ENCODE results near the gene TRA2A.
"Not testable (repeated sequence)": the region's sequence is repeated elsewhere in the genome, so short reads cannot be mapped to it uniquely, and the experiment has no call there.

TRA2A gene

GRCh38 chr7:23532490-23533237 lies 883 bp upstream of the TRA2A start:
- H3K9ac ChIP-seq (ENCODE audit: low read length): peak overlapping the region; percentile 100
- H3K27ac ChIP-seq (ENCODE audit: low read depth, low read length): no peak overlapping the region
- H3K4me3 ChIP-seq (ENCODE audit: low read depth, low read length): peak overlapping the region; percentile 96

GRCh38 chr7:23531050-23531793 lies 559 bp downstream of the TRA2A start:
- Histone ChIP-seq H3K4me1 (ENCODE audit: control insufficient read depth, insufficient read depth, low read length) (peaks cover 16% of the 10 kb centered on the region), H3K27ac (ENCODE audit: low read depth, low read length) (peak overlapping the region; percentile 100), H3K4me3 (ENCODE audit: low read depth, low read length) (peak overlapping the region; percentile 96), H3K9me3 (ENCODE audit: control insufficient read depth, insufficient read depth, low read depth, low read length) (no peaks in the 10 kb centered on the region), H3K36me3 (ENCODE audit: control insufficient read depth, insufficient read depth, low read length) (0 out of 2 replicates have a peak, but pooled peaks cover 6% of the 10 kb centered on the region), H3K27me3 (ENCODE audit: control insufficient read depth, insufficient read depth, low read length) (no peaks in the 10 kb centered on the region), H3K9ac (ENCODE audit: low read length) (peak overlapping the region; percentile 100)

More at GRCh38 chr7:23532490-23533237, 883 bp upstream of the TRA2A start:
- Histone ChIP-seq H3K9me3 (ENCODE audit: control insufficient read depth, insufficient read depth, low read depth, low read length) (no peaks in the 10 kb centered on the region), H3K36me3 (ENCODE audit: control insufficient read depth, insufficient read depth, low read length) (0 out of 2 replicates have a peak, but pooled peaks cover 2% of the 10 kb centered on the region), H3K4me1 (ENCODE audit: control insufficient read depth, insufficient read depth, low read length) (peaks cover 11% of the 10 kb centered on the region), H3K27me3 (ENCODE audit: control insufficient read depth, insufficient read depth, low read length) (no peaks in the 10 kb centered on the region)

GRCh38 chr7:23530405-23530804 lies 1.4 kb downstream of the TRA2A start:
- Histone ChIP-seq H3K27ac (ENCODE audit: low read depth, low read length) (peak overlapping the region; percentile 100; the same call in 1 of the 2 replicates), H3K4me1 (ENCODE audit: control insufficient read depth, insufficient read depth, low read length) (peaks cover 16% of the 10 kb centered on the region), H3K4me3 (ENCODE audit: low read depth, low read length) (peak overlapping the region; percentile 96), H3K9ac (ENCODE audit: low read length) (peak overlapping the region; percentile 100), H3K9me3 (ENCODE audit: control insufficient read depth, insufficient read depth, low read depth, low read length) (no peaks in the 10 kb centered on the region), H3K27me3 (ENCODE audit: control insufficient read depth, insufficient read depth, low read length) (no peaks in the 10 kb centered on the region), H3K36me3 (ENCODE audit: control insufficient read depth, insufficient read depth, low read length) (peaks cover 12% of the 10 kb centered on the region; the same call in 1 of the 2 replicates)

GRCh38 chr7:23529262-23529859 lies 2.4 kb downstream of the TRA2A start:
- Histone ChIP-seq H3K27ac (ENCODE audit: low read depth, low read length) (no peak overlapping the region), H3K27me3 (ENCODE audit: control insufficient read depth, insufficient read depth, low read length) (no peaks in the 10 kb centered on the region), H3K36me3 (ENCODE audit: control insufficient read depth, insufficient read depth, low read length) (peaks cover 12% of the 10 kb centered on the region; the same call in 1 of the 2 replicates), H3K9ac (ENCODE audit: low read length) (no peak overlapping the region), H3K4me1 (ENCODE audit: control insufficient read depth, insufficient read depth, low read length) (peaks cover 16% of the 10 kb centered on the region), H3K4me3 (ENCODE audit: low read depth, low read length) (peak overlapping the region; percentile 96), H3K9me3 (ENCODE audit: control insufficient read depth, insufficient read depth, low read depth, low read length) (no peaks in the 10 kb centered on the region)

- Histone ChIP-seq H3K36me3 (ENCODE audit: control insufficient read depth, insufficient read depth, low read length) (peaks cover 27% of the 10 kb centered on the region), H3K4me1 (ENCODE audit: control insufficient read depth, insufficient read depth, low read length) (peaks cover 12% of the 10 kb centered on the region)
- H3K4me3 ChIP-seq (ENCODE audit: low read depth, low read length); H3K27ac ChIP-seq (ENCODE audit: low read depth, low read length); H3K9me3 ChIP-seq (ENCODE audit: control insufficient read depth, insufficient read depth, low read depth, low read length); H3K27me3 ChIP-seq (ENCODE audit: control insufficient read depth, insufficient read depth, low read length); H3K9ac ChIP-seq (ENCODE audit: low read length): not testable (repeated sequence)
Measured at GRCh38 chr7:23525611-23526010, 6.2 kb downstream of the TRA2A start.

GRCh38 chr7:23524473-23524872 lies 7.3 kb downstream of the TRA2A start:
- no peaks in the 10 kb centered on the region for H3K27me3 ChIP-seq (ENCODE audit: control insufficient read depth, insufficient read depth, low read length)
- no peaks in the 10 kb centered on the region for H3K9me3 ChIP-seq (ENCODE audit: control insufficient read depth, insufficient read depth, low read depth, low read length)
- no peak overlapping the region for H3K27ac ChIP-seq (ENCODE audit: low read depth, low read length)
- H3K36me3 ChIP-seq (ENCODE audit: control insufficient read depth, insufficient read depth, low read length): peaks cover 38% of the 10 kb centered on the region
- no peak overlapping the region for H3K9ac ChIP-seq (ENCODE audit: low read length)
- no peak overlapping the region for H3K4me3 ChIP-seq (ENCODE audit: low read depth, low read length)
- H3K4me1 ChIP-seq (ENCODE audit: control insufficient read depth, insufficient read depth, low read length): peaks cover 12% of the 10 kb centered on the region

GRCh38 chr7:23523486-23524075 lies 8.2 kb downstream of the TRA2A start:
- Histone ChIP-seq H3K9me3 (ENCODE audit: control insufficient read depth, insufficient read depth, low read depth, low read length) (no peaks in the 10 kb centered on the region), H3K36me3 (ENCODE audit: control insufficient read depth, insufficient read depth, low read length) (peaks cover 47% of the 10 kb centered on the region), H3K27me3 (ENCODE audit: control insufficient read depth, insufficient read depth, low read length) (no peaks in the 10 kb centered on the region), H3K9ac (ENCODE audit: low read length) (no peak overlapping the region), H3K4me1 (ENCODE audit: control insufficient read depth, insufficient read depth, low read length) (peaks cover 6% of the 10 kb centered on the region), H3K4me3 (ENCODE audit: low read depth, low read length) (no peak overlapping the region), H3K27ac (ENCODE audit: low read depth, low read length) (no peak overlapping the region)

- Histone ChIP-seq H3K36me3 (ENCODE audit: control insufficient read depth, insufficient read depth, low read length) (peaks cover 68% of the 10 kb centered on the region), H3K9ac (ENCODE audit: low read length) (no peak overlapping the region), H3K9me3 (ENCODE audit: control insufficient read depth, insufficient read depth, low read depth, low read length) (no peaks in the 10 kb centered on the region), H3K4me1 (ENCODE audit: control insufficient read depth, insufficient read depth, low read length) (no peaks in the 10 kb centered on the region), H3K4me3 (ENCODE audit: low read depth, low read length) (no peak overlapping the region), H3K27me3 (ENCODE audit: control insufficient read depth, insufficient read depth, low read length) (no peaks in the 10 kb centered on the region), H3K27ac (ENCODE audit: low read depth, low read length) (no peak overlapping the region)
Measured at GRCh38 chr7:23520582-23520981, 11.2 kb downstream of the TRA2A start.

- peaks cover 95% of the 10 kb centered on the region for H3K36me3 ChIP-seq (ENCODE audit: control insufficient read depth, insufficient read depth, low read length)
- H3K27me3 ChIP-seq (ENCODE audit: control insufficient read depth, insufficient read depth, low read length): no peaks in the 10 kb centered on the region
- H3K27ac ChIP-seq (ENCODE audit: low read depth, low read length): no peak overlapping the region
- no peak overlapping the region for H3K9ac ChIP-seq (ENCODE audit: low read length)
- H3K4me1 ChIP-seq (ENCODE audit: control insufficient read depth, insufficient read depth, low read length): no peaks in the 10 kb centered on the region
- H3K4me3 ChIP-seq (ENCODE audit: low read depth, low read length): no peak overlapping the region
- H3K9me3 ChIP-seq (ENCODE audit: control insufficient read depth, insufficient read depth, low read depth, low read length): no peaks in the 10 kb centered on the region
Measured at GRCh38 chr7:23514755-23515154, 17.0 kb downstream of the TRA2A start.

GRCh38 chr7:23513746-23514145 lies 18.0 kb downstream of the TRA2A start:
- peaks cover 94% of the 10 kb centered on the region for H3K36me3 ChIP-seq (ENCODE audit: control insufficient read depth, insufficient read depth, low read length)

More at GRCh38 chr7:23513746-23514145, 18.0 kb downstream of the TRA2A start:
- not testable (repeated sequence) for H3K4me1 ChIP-seq (ENCODE audit: control insufficient read depth, insufficient read depth, low read length); H3K27ac ChIP-seq (ENCODE audit: low read depth, low read length); H3K9me3 ChIP-seq (ENCODE audit: control insufficient read depth, insufficient read depth, low read depth, low read length); H3K27me3 ChIP-seq (ENCODE audit: control insufficient read depth, insufficient read depth, low read length); H3K9ac ChIP-seq (ENCODE audit: low read length); H3K4me3 ChIP-seq (ENCODE audit: low read depth, low read length)
